NCI-H2227 (cell line): ENCODE measurements around the gene LONRF2.
"Not testable (repeated sequence)": the region's sequence is repeated elsewhere in the genome, so short reads cannot be mapped to it uniquely, and the experiment has no call there.

Experiments used
- DNase-seq: peaks from one replicate; lab custom pipeline; 2025; ENCODE audit not compliant: unreplicated experiment; lab: John Stamatoyannopoulos, UW

LONRF2 gene

GRCh38 chr2:100321866-100322820, at the start of gene LONRF2:
LONRF2 (minus strand) TSS chr2:100322501; CDS start chr2:100322093, 408 bp downstream.
- peak; percentile 80 for DNase-seq

GRCh38 chr2:100367163-100367562, 44.9 kb upstream of the LONRF2 start:
- DNase-seq = no peak

GRCh38 chr2:100365434-100365833, 43.1 kb upstream of the LONRF2 start:
- no peak for DNase-seq

- DNase-seq = not testable (repeated sequence)
Observed at GRCh38 chr2:100362269-100362668, 40.0 kb upstream of the LONRF2 start.

GRCh38 chr2:100359576-100359975, 37.3 kb upstream of the LONRF2 start:
- no peak for DNase-seq

GRCh38 chr2:100358554-100358953, 36.3 kb upstream of the LONRF2 start:
- no peak for DNase-seq

- no peak for DNase-seq
Observed at GRCh38 chr2:100352521-100352920, 30.2 kb upstream of the LONRF2 start.

GRCh38 chr2:100350661-100351185, 28.4 kb upstream of the LONRF2 start:
- DNase-seq = no peak

- not testable (repeated sequence) for DNase-seq
Observed at GRCh38 chr2:100345144-100345543, 22.8 kb upstream of the LONRF2 start.

- DNase-seq = no peak
Observed at GRCh38 chr2:100344433-100344832, 22.1 kb upstream of the LONRF2 start.

GRCh38 chr2:100342466-100342865, 20.2 kb upstream of the LONRF2 start:
- not testable (repeated sequence) for DNase-seq

GRCh38 chr2:100339823-100340222, 17.5 kb upstream of the LONRF2 start:
- DNase-seq = no peak

GRCh38 chr2:100334929-100335328, 12.6 kb upstream of the LONRF2 start:
- no peak for DNase-seq

GRCh38 chr2:100327742-100328141, 5.4 kb upstream of the LONRF2 start:
- DNase-seq = no peak

GRCh38 chr2:100321179-100321865, 979 bp downstream of the LONRF2 start:
- DNase-seq = peak; percentile 77

GRCh38 chr2:100320547-100321178, 1.6 kb downstream of the LONRF2 start:
- DNase-seq = peak; percentile 54

GRCh38 chr2:100317634-100318033, 4.7 kb downstream of the LONRF2 start:
- DNase-seq = peak; percentile 43

- DNase-seq = no peak
Observed at GRCh38 chr2:100309973-100310719, 12.2 kb downstream of the LONRF2 start.

GRCh38 chr2:100309311-100309710, 13.0 kb downstream of the LONRF2 start:
- DNase-seq = no peak

GRCh38 chr2:100303744-100304143, 18.6 kb downstream of the LONRF2 start:
- no peak for DNase-seq

- no peak for DNase-seq
Observed at GRCh38 chr2:100302585-100302892, 19.8 kb downstream of the LONRF2 start.
